ENCODE results near the gene MILR1. TPM values are rescaled to one million over a fixed set of nuclear protein-coding genes. Genes with fewer than 3 reads are reported as not detected.

MILR1 gene
- total RNA-seq, 1 experiment from 2014 or later: not detected

DNA sequence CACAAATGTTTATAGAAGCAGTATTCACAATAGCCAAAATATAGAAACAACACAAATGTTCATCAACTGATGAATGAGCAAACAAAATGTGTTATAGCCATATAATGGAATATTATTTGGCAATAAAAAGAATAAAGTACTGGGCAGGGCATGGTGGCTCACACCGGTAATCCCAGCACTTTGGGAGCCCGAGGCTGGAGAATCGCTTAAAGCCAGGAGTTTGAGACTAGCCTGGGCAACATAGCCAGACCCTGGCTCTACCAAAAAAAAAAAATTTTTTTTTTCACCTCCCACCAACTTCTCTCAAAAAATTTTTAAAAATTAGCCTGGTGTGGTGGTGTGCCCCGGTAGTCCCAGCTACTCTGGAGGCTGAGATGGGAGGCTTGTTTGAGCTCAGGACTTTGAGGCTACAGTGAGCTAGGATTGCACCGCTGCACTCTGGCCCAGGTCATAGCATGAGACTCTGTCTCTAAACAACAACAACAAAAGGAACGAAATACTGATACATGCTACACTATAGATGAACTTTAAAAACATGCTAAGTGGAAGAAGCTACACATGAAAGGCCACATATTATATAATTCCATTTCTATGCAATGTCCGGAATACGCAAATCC lies 47.6 kb upstream of the MILR1 start:
- Mint-ChIP-seq H3K27me3 (ENCODE audit: low read depth) (peaks cover 5% of the 10 kb centered on the region), H3K27ac (no peak overlapping the region), H3K36me3 (no peaks in the 10 kb centered on the region), H3K4me3 (no peak overlapping the region), H3K4me1 (peaks cover 7% of the 10 kb centered on the region), H3K9me3 (0 out of 2 replicates have a peak, but pooled peaks cover 4% of the 10 kb centered on the region)
- DNase-seq (ENCODE audit: low spot score) (no peak), ATAC-seq (no peak)
- POLR2A ChIA-PET: no interaction called here
- no peak for TF ChIP-seq ZNF232 (CRISPR knock-in tag; IDR thresholded peaks at IDR 0.05)
- TF ChIP-seq, protein P1, sequence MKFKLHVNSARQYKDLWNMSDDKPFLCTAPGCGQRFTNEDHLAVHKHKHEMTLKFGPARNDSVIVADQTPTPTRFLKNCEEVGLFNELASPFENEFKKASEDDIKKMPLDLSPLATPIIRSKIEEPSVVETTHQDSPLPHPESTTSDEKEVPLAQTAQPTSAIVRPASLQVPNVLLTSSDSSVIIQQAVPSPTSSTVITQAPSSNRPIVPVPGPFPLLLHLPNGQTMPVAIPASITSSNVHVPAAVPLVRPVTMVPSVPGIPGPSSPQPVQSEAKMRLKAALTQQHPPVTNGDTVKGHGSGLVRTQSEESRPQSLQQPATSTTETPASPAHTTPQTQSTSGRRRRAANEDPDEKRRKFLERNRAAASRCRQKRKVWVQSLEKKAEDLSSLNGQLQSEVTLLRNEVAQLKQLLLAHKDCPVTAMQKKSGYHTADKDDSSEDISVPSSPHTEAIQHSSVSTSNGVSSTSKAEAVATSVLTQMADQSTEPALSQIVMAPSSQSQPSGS (CRISPR knock-in tag; IDR thresholded peaks at IDR 0.05; ENCODE audit: borderline replicate concordance, low read depth): no peak
- TF ChIP-seq NFATC4 (CRISPR knock-in tag; IDR thresholded peaks at IDR 0.05): no peak
- no peak for TF ChIP-seq CBFB (CRISPR knock-in tag; IDR thresholded peaks at IDR 0.05; ENCODE audit: low read depth)
- no peak for TF ChIP-seq ZNF263 (CRISPR knock-in tag; IDR thresholded peaks at IDR 0.05; ENCODE audit: low read depth)
- TF ChIP-seq SOX15 (CRISPR knock-in tag; IDR thresholded peaks at IDR 0.05): no peak
- TF ChIP-seq IRF2 (CRISPR knock-in tag; IDR thresholded peaks at IDR 0.05; ENCODE audit: borderline replicate concordance, low read depth): no peak
- no peak for TF ChIP-seq FOXJ3 (CRISPR knock-in tag; IDR thresholded peaks at IDR 0.05; ENCODE audit: borderline replicate concordance)
- TF ChIP-seq OVOL2 (CRISPR knock-in tag; IDR thresholded peaks at IDR 0.05; ENCODE audit: borderline replicate concordance): no peak
- no peak for TF ChIP-seq FOXP1 (CRISPR knock-in tag; IDR thresholded peaks at IDR 0.05; ENCODE audit: borderline replicate concordance)
- TF ChIP-seq, protein P2, sequence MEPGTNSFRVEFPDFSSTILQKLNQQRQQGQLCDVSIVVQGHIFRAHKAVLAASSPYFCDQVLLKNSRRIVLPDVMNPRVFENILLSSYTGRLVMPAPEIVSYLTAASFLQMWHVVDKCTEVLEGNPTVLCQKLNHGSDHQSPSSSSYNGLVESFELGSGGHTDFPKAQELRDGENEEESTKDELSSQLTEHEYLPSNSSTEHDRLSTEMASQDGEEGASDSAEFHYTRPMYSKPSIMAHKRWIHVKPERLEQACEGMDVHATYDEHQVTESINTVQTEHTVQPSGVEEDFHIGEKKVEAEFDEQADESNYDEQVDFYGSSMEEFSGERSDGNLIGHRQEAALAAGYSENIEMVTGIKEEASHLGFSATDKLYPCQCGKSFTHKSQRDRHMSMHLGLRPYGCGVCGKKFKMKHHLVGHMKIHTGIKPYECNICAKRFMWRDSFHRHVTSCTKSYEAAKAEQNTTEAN (CRISPR knock-in tag; IDR thresholded peaks at IDR 0.05): no peak
- TF ChIP-seq ZNF396 (CRISPR knock-in tag; IDR thresholded peaks at IDR 0.05; ENCODE audit: borderline replicate concordance): no peak
- TF ChIP-seq SP1 (CRISPR knock-in tag; conservative IDR thresholded peaks at IDR 0.05): no peak
- TF ChIP-seq TEAD4 (CRISPR knock-in tag; IDR thresholded peaks at IDR 0.05): no peak
- no peak for TF ChIP-seq ELF4 (CRISPR knock-in tag; IDR thresholded peaks at IDR 0.05; ENCODE audit: low read depth)
- no peak for TF ChIP-seq ETV6 (CRISPR knock-in tag; IDR thresholded peaks at IDR 0.05)
- TF ChIP-seq, protein P3, sequence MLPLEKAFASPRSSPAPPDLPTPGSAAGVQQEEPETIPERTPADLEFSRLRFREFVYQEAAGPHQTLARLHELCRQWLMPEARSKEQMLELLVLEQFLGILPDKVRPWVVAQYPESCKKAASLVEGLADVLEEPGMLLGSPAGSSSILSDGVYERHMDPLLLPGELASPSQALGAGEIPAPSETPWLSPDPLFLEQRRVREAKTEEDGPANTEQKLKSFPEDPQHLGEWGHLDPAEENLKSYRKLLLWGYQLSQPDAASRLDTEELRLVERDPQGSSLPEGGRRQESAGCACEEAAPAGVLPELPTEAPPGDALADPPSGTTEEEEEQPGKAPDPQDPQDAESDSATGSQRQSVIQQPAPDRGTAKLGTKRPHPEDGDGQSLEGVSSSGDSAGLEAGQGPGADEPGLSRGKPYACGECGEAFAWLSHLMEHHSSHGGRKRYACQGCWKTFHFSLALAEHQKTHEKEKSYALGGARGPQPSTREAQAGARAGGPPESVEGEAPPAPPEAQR (CRISPR knock-in tag; IDR thresholded peaks at IDR 0.05): no peak
- TF ChIP-seq, protein P4, sequence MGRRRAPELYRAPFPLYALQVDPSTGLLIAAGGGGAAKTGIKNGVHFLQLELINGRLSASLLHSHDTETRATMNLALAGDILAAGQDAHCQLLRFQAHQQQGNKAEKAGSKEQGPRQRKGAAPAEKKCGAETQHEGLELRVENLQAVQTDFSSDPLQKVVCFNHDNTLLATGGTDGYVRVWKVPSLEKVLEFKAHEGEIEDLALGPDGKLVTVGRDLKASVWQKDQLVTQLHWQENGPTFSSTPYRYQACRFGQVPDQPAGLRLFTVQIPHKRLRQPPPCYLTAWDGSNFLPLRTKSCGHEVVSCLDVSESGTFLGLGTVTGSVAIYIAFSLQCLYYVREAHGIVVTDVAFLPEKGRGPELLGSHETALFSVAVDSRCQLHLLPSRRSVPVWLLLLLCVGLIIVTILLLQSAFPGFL (CRISPR knock-in tag; IDR thresholded peaks at IDR 0.05; ENCODE audit: borderline replicate concordance): no peak
- no peak for TF ChIP-seq NR1H2 (CRISPR knock-in tag; IDR thresholded peaks at IDR 0.05)
- TF ChIP-seq SMAD3 (CRISPR knock-in tag; IDR thresholded peaks at IDR 0.05; ENCODE audit: borderline replicate concordance): no peak
- CTCF ChIA-PET: interaction anchor here (0.5 to 1.8 kb wide), 2 partner anchors 16 to 81 kb away, joined by 4 read pairs; no protein-coding TSS in a partner anchor

DNA sequence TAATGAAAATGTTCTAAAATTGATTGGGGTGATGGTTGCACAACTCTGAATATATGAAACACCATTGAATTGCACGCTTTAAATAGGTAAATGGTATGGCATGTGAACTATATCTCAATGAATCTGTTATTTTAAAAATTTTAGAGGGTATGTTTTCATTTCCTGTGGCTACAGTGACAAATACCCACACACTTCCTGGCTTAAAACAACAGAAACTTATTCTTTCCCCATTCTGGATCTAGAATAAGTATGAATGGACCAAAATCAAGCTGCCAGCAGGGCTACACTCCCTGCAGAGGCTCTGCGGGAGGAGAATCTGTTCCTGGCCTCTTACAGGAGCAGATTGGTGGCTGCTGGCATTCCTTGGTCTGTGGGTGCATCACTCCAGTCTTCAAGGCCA lies 47.0 kb upstream of the MILR1 start:
- ATAC-seq: no peak
- H3K27ac Mint-ChIP-seq: no peak overlapping the region
- no peak for DNase-seq (ENCODE audit: low spot score)
- H3K4me1 Mint-ChIP-seq: peaks cover 6% of the 10 kb centered on the region
- TF ChIP-seq SP1 (CRISPR knock-in tag; conservative IDR thresholded peaks at IDR 0.05) (no peak), NR3C1 (CRISPR knock-in tag; conservative IDR thresholded peaks at IDR 0.05; ENCODE audit: low read depth) (no peak), MXD4 (CRISPR knock-in tag; IDR thresholded peaks at IDR 0.05; ENCODE audit: borderline replicate concordance) (no peak), ZNF219 (CRISPR knock-in tag; IDR thresholded peaks at IDR 0.05; ENCODE audit: borderline replicate concordance) (no peak), RORB (CRISPR knock-in tag; IDR thresholded peaks at IDR 0.05) (no peak), MYBL2 (CRISPR knock-in tag; IDR thresholded peaks at IDR 0.05) (no peak), GTF2I (CRISPR knock-in tag; conservative IDR thresholded peaks at IDR 0.05) (no peak)
- TF ChIP-seq, protein P5, sequence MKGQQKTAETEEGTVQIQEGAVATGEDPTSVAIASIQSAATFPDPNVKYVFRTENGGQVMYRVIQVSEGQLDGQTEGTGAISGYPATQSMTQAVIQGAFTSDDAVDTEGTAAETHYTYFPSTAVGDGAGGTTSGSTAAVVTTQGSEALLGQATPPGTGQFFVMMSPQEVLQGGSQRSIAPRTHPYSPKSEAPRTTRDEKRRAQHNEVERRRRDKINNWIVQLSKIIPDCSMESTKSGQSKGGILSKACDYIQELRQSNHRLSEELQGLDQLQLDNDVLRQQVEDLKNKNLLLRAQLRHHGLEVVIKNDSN (CRISPR knock-in tag; IDR thresholded peaks at IDR 0.05): no peak
- no peak overlapping the region for H3K4me3 Mint-ChIP-seq
- H3K9me3 Mint-ChIP-seq: peaks cover 8% of the 10 kb centered on the region; the same call in 1 of the 2 replicates
- ChIA-PET POLR2A (no interaction called here), CTCF (interaction anchor here (1.8 kb wide), 1 partner anchor 82 kb away, joined by 4 read pairs; no protein-coding TSS in a partner anchor)
- H3K36me3 Mint-ChIP-seq: no peaks in the 10 kb centered on the region
- peaks cover 5% of the 10 kb centered on the region for H3K27me3 Mint-ChIP-seq (ENCODE audit: low read depth)
